GM18951 (cell line): ENCODE results near the gene EFCAB10.
"Not testable (repeated sequence)": the region's sequence is repeated elsewhere in the genome, so short reads cannot be mapped to it uniquely, and the experiment has no call there.

Experiments used
- POLR2A ChIP-seq: IDR thresholded peaks from 4 replicates; pipeline ENCODE4 v1.6.1; 2011; ENCODE audit warnings: mild to moderate bottlenecking; ENCODE audit not compliant: insufficient read length, insufficient read depth; ENCODE audit errors: extremely low read depth
- in situ Hi-C: fragments of 300-500 bp; cut with MboI; formaldehyde crosslinking; loops from one replicate; pipeline ENCODE4 v1.12.0; 2022; ENCODE audit warnings: low sequenced_read_pairs, mixed read lengths, inconsistent platforms; ENCODE audit not compliant: unreplicated experiment

Gene EFCAB10

GRCh38 chr7:105531792-105532671, 49.3 kb downstream of the EFCAB10 start, which contains the start of gene RINT1:
TSS of gene RINT1 (plus strand) at chr7:105532201. CDS start at chr7:105532316, 115 bp downstream.
- in situ Hi-C loops: no loop called here
- peak; percentile 99 for TF ChIP-seq POLR2A

- TF ChIP-seq POLR2A: no peak
- in situ Hi-C loops: no loop called here
Observed at GRCh38 chr7:105530546-105530945, 50.7 kb downstream of the EFCAB10 start.

- in situ Hi-C loops: no loop called here
- TF ChIP-seq POLR2A: no peak
Observed at GRCh38 chr7:105530126-105530525, 51.2 kb downstream of the EFCAB10 start.

DNA sequence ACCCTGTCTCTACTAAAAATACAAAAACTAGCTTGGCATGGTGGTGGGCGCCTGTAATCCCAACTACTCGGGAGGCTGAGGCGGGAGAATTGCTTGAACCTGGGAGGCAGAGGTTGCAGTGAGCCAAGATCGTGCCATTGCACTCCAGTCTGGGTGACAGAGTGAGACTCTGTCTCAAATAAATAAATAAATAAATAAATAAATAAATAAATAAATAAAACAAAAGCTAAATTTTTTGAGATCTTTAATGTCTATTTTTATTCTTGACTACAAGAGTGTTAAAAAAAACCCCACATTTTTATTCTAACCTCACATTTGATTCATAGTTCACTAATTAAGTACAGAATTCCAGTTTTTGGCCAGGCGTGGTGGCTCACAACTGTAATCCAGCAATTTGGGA, 53.6 kb downstream of the EFCAB10 start:
- in situ Hi-C loops: not testable (repeated sequence)

DNA sequence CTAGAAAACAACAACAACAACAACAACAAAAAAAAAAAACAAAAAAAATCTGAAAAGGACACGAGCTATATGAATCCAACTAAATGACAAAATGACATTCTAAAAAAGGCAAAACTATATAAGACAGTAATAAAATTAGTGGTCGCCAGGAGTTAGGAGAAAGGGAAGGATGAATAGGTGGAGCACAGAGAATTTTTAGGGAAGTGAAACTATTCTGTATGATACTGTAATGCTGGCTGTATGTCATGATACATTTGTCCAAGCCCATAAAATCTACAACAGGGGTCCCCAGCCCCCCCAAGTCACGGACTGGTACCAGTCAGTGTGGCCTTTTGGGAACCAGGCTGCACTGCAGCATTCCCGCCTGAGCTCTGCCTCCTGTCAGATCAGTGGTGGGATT, 56.5 kb downstream of the EFCAB10 start:
- no peak for TF ChIP-seq POLR2A
- in situ Hi-C loops: no loop called here

GRCh38 chr7:105524423-105524822, 56.9 kb downstream of the EFCAB10 start:
- in situ Hi-C loops: not testable (repeated sequence)

DNA sequence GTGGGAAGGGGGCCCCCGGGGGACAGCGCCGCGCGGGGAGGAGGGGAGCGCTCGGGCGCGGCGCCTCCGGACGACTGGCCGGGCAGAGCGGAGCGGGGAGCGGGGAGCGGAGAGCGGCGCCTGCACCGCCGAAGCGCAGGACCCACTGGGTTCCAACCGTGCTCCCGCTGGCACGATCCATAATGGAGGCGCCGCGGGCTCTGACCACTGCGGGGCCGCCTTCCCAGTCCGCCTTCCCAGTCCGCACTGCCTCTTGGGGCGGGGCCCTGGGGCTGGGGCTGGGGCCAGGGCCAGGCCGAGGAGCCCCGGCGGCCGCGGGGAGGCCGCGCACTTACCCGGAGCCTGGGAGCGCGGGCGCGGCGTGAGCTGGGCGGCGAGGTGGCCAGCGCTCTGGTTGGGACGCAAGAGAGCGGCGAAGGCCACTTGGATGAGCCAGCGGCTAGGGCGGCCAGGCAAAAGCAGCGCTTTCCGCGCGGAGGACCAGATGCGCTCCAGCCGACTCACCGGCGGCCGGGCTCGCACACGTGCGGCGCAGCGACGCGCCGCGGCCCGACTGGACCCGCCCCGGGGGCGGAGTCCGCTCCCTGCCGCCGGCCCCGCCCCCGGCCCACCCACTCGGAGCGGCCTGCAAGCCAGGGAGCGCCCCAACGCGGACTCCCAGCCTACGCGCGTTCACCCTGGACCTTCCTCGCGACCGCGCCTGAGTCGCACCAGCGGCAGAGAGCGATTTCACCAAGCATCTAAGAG, 59.4 kb downstream of the EFCAB10 start, which contains the start of gene PUS7:
PUS7 (minus strand) TSS at position 555 of the 747 bp plus-strand sequence. CDS start 13,759 bp downstream, outside the sequence.
- peak; percentile 92 for TF ChIP-seq POLR2A
- in situ Hi-C loops: no loop called here

GRCh38 chr7:105521027-105521716, 60.1 kb downstream of the EFCAB10 start:
- in situ Hi-C loops: no loop called here
- no peak for TF ChIP-seq POLR2A

DNA sequence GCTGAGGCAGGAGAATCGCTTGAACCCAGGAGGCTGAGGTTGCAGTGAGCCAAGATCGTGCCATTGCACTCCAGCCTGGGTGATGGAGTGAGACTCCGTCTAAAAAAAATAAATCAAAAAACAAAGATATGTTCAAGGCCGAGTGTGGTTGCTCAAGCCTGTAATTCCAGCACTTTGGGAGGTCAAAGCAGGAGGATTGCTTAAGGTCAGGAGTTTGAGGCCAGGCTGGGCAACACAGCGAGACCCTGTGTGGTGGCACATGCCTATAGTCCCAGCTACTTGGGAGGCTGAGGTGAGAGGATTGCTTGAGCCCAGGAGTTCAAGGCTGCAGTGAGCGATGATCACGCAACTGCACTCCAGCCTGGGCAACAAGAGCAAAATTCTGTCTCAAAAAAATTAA, 60.7 kb downstream of the EFCAB10 start:
- in situ Hi-C loops: not testable (repeated sequence)

GRCh38 chr7:105519353-105519752, 61.9 kb downstream of the EFCAB10 start:
- no peak for TF ChIP-seq POLR2A
- in situ Hi-C loops: no loop called here

GRCh38 chr7:105515610-105516009, 65.7 kb downstream of the EFCAB10 start:
- in situ Hi-C loops: not testable (repeated sequence)
